ENCODE results near the gene SPSB1. TPM values are rescaled to one million over a fixed set of nuclear protein-coding genes. Genes with fewer than 3 reads are reported as not detected.

SPSB1 gene
- total RNA-seq, 1 experiment from 2014 or later, result 2.9 TPM

DNA sequence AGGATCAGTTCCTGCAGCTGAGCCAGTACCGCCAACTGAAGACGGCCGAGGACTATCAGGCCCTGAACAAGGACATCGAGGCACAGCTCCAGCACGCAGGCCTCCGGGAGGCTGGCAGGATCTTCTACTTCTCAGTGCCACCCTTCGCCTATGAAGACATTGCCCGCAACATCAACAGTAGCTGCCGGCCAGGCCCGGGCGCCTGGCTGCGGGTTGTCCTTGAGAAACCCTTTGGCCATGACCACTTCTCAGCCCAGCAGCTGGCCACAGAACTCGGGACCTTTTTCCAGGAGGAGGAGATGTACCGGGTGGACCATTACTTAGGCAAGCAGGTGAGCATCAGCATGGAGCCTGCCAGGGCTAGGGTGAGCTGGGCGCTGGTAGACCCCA is 47.5 kb upstream of the SPSB1 start:
- Histone ChIP-seq H3K9me3 (ENCODE audit: control insufficient read depth, low read depth, low read length) (no peaks in the 10 kb centered on the region), H4K91ac (ENCODE audit: insufficient read length, low read depth, low read length) (no peak overlapping the region), H3K27ac (ENCODE audit: insufficient read length, low read depth, low read length) (no peak overlapping the region), H2BK5ac (ENCODE audit: insufficient read length, low read length) (no peak overlapping the region), H3K79me2 (ENCODE audit: insufficient read depth, low read length) (no peaks in the 10 kb centered on the region), H3K18ac (ENCODE audit: insufficient read length, low read depth, low read length) (no peak overlapping the region), H3K27me3 (ENCODE audit: insufficient read depth, low read length) (no peaks in the 10 kb centered on the region), H3K9ac (ENCODE audit: extremely low read depth, insufficient read length, low read length) (no peak overlapping the region), H4K5ac (ENCODE audit: insufficient read length, low read depth, low read length) (no peak overlapping the region), H3K23ac (ENCODE audit: insufficient read length, low read depth, low read length) (no peak overlapping the region), H3K56ac (ENCODE audit: insufficient read length, low read depth, low read length) (no peak overlapping the region), H2BK12ac (ENCODE audit: insufficient read length, low read depth, low read length) (no peak overlapping the region), H2BK20ac (ENCODE audit: low read depth, low read length, poor library complexity, severe bottlenecking) (no peak overlapping the region), H3K23me2 (ENCODE audit: insufficient read length, low read depth, low read length, poor library complexity, severe bottlenecking) (no peaks in the 10 kb centered on the region), H2AK5ac (ENCODE audit: insufficient read length, low read length) (no peak overlapping the region), H2BK120ac (ENCODE audit: low read depth, low read length, poor library complexity, severe bottlenecking) (no peak overlapping the region), H4K8ac (replicated peaks; ENCODE audit: insufficient read length, low read depth, low read length) (no peak overlapping the region), H4K20me1 (ENCODE audit: control insufficient read depth, insufficient read depth, insufficient read length) (no peaks in the 10 kb centered on the region), H3K14ac (ENCODE audit: insufficient read depth, low read length) (no peak overlapping the region), H2BK15ac (ENCODE audit: low read depth, low read length) (no peak overlapping the region), H3K4me1 (ENCODE audit: insufficient read depth, low read length) (peaks cover 8% of the 10 kb centered on the region), H3T11ph (ENCODE audit: low read length) (no peak overlapping the region), H3K79me1 (ENCODE audit: insufficient read depth, low read depth, low read length, poor library complexity, severe bottlenecking) (no peaks in the 10 kb centered on the region), H3K4ac (ENCODE audit: low read depth, low read length) (no peak overlapping the region), H3K4me2 (ENCODE audit: insufficient read depth, insufficient read length, low read length) (no peak overlapping the region), H2AFZ (ENCODE audit: low read length) (no peak overlapping the region)
- peaks cover 2% of the 10 kb centered on the region; the same call in 1 of the 2 replicates for H3K27me3 Mint-ChIP-seq (ENCODE audit: low read depth)
- H3K36me3 Mint-ChIP-seq (ENCODE audit: insufficient read depth in 1 of 3, low read depth in 3 of 3), result no peaks in the 10 kb centered on the region; a peak in 1 of 7 replicates
- TF ChIP-seq, protein P1, sequence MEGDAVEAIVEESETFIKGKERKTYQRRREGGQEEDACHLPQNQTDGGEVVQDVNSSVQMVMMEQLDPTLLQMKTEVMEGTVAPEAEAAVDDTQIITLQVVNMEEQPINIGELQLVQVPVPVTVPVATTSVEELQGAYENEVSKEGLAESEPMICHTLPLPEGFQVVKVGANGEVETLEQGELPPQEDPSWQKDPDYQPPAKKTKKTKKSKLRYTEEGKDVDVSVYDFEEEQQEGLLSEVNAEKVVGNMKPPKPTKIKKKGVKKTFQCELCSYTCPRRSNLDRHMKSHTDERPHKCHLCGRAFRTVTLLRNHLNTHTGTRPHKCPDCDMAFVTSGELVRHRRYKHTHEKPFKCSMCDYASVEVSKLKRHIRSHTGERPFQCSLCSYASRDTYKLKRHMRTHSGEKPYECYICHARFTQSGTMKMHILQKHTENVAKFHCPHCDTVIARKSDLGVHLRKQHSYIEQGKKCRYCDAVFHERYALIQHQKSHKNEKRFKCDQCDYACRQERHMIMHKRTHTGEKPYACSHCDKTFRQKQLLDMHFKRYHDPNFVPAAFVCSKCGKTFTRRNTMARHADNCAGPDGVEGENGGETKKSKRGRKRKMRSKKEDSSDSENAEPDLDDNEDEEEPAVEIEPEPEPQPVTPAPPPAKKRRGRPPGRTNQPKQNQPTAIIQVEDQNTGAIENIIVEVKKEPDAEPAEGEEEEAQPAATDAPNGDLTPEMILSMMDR (conservative IDR thresholded peaks at IDR 0.05), result no peak
- H3K27ac Mint-ChIP-seq, result no peak overlapping the region
- no CpG with 5 or more reads among the region's 15 CpGs for WGBS (ENCODE audit: extremely low coverage, insufficient read length, low lambda C conversion rate)
- H3K9me3 Mint-ChIP-seq, result no peaks in the 10 kb centered on the region
- peaks cover 26 to 39% of the 10 kb centered on the region in 2 experiments for H3K4me1 Mint-ChIP-seq
- no peak for DNase-seq
- H3K4me3 Mint-ChIP-seq, result no peak overlapping the region

Measured in H9 (cell line).